Activated CD8-positive, alpha-beta memory T cell treated with anti-CD3 and anti-CD28 coated beads, Interleukin-2, amount 10 ng/mL, durations not matched to agents 7 days and 5 days (primary cell): ENCODE data around the gene CARMIL3. TPM values are rescaled to one million over a fixed set of nuclear protein-coding genes. Genes with fewer than 3 reads are reported as not detected.
A peak's percentile ranks its signal among the peaks of the same experiment; 100 is the strongest.
"Not testable (repeated sequence)": the region's sequence is repeated elsewhere in the genome, so short reads cannot be mapped to it uniquely, and the experiment has no call there.

Source experiments
- ATAC-seq: fragments of 150-1000 bp; cut with Tn5 transposase; one replicate; pipeline ENCODE4 v1.10.0; 2021; ENCODE audit warnings: moderate library complexity
- CTCF ChIA-PET: fragments of 350-600 bp; sonication (Branson Sonifier 250); formaldehyde crosslinking; loops from one replicate; lab custom pipeline; 2021; ENCODE audit warnings: antibody characterized with exemption; lab: Charles Lee
- DNase-seq: peaks from one replicate; pipeline ENCODE4 v3.0.0-alpha.2; 2020
- H3K27ac Mint-ChIP-seq: one replicate; pipeline ENCODE4 v1.8.0; 2021; ENCODE audit warnings: mild to moderate bottlenecking, mixed read lengths
- H3K27me3 Mint-ChIP-seq: one replicate; pipeline ENCODE4 v1.8.0; 2021; ENCODE audit warnings: mixed read lengths
- H3K36me3 Mint-ChIP-seq: one replicate; pipeline ENCODE4 v1.8.0; 2021; ENCODE audit warnings: mild to moderate bottlenecking, mixed read lengths
- H3K4me1 Mint-ChIP-seq: one replicate; pipeline ENCODE4 v1.8.0; 2021; ENCODE audit warnings: mixed read lengths
- H3K4me3 Mint-ChIP-seq: one replicate; pipeline ENCODE4 v1.8.0; 2021; ENCODE audit warnings: mild to moderate bottlenecking, moderate library complexity, mixed read lengths
- H3K9me3 Mint-ChIP-seq: one replicate; pipeline ENCODE4 v1.8.0; 2022; ENCODE audit warnings: low read depth, mixed read lengths
- total RNA-seq, 2 experiments: library from RNA; stranded (reverse); gene quantifications; one replicate each; pipeline ENCODE4 v1.2.3, GENCODE V29; 2021

CARMIL3 gene
- total RNA-seq, 2 experiments from 2014 or later = 2.9 to 3.3 TPM

GRCh38 chr14:24100197-24100981 lies 48.6 kb downstream of the CARMIL3 start:
- Mint-ChIP-seq H3K27me3 (no peaks in the 10 kb centered on the region), H3K36me3 (peaks cover 60% of the 10 kb centered on the region), H3K27ac (no peak overlapping the region), H3K4me1 (peaks cover 16% of the 10 kb centered on the region), H3K4me3 (no peak overlapping the region), H3K9me3 (no peaks in the 10 kb centered on the region)
- ATAC-seq (no peak), DNase-seq (no peak)
- CTCF ChIA-PET = interaction anchor here (10.7 to 12.1 kb wide), 2 partner anchors 5 to 6 kb away, joined by 225 read pairs; partner anchors contain the start of gene PCK2

- Mint-ChIP-seq H3K36me3 (peaks cover 57% of the 10 kb centered on the region), H3K27ac (no peak overlapping the region), H3K4me3 (no peak overlapping the region), H3K27me3 (no peaks in the 10 kb centered on the region), H3K9me3 (no peaks in the 10 kb centered on the region), H3K4me1 (peaks cover 15% of the 10 kb centered on the region)
- ATAC-seq (no peak), DNase-seq (no peak)
- CTCF ChIA-PET = interaction anchor here (1.8 to 10.7 kb wide), 2 partner anchors 6 to 19 kb away, joined by 3 to 225 read pairs; partner anchors contain the start of gene PCK2
These were observed 49.2 kb downstream of the CARMIL3 start for GRCh38 chr14:24100982-24101494.

- H3K4me1 Mint-ChIP-seq = peaks cover 17% of the 10 kb centered on the region
- DNase-seq (no peak), ATAC-seq (no peak)
- no peaks in the 10 kb centered on the region for H3K9me3 Mint-ChIP-seq
- H3K27me3 Mint-ChIP-seq = no peaks in the 10 kb centered on the region
- H3K36me3 Mint-ChIP-seq = peaks cover 49% of the 10 kb centered on the region
- H3K27ac Mint-ChIP-seq = peak overlapping the region; percentile 8
- CTCF ChIA-PET = interaction anchor here (1.0 to 10.7 kb wide), 4 partner anchors 8 to 58 kb away, joined by 3 to 225 read pairs (median 4); partner anchors contain the start of genes IRF9 and PCK2
- no peak overlapping the region for H3K4me3 Mint-ChIP-seq
These were observed 50.7 kb downstream of the CARMIL3 start for GRCh38 chr14:24102357-24103048.

GRCh38 chr14:24103451-24103850 lies 51.6 kb downstream of the CARMIL3 start:
- H3K36me3 Mint-ChIP-seq = peaks cover 44% of the 10 kb centered on the region
- ATAC-seq (no peak), DNase-seq (no peak)
- H3K27me3 Mint-ChIP-seq = no peaks in the 10 kb centered on the region
- no peak overlapping the region for H3K4me3 Mint-ChIP-seq
- no peak overlapping the region for H3K27ac Mint-ChIP-seq
- peaks cover 19% of the 10 kb centered on the region for H3K4me1 Mint-ChIP-seq
- CTCF ChIA-PET = interaction anchor here (10.7 kb wide), 1 partner anchor 9 kb away, joined by 225 read pairs; the partner anchor contains the start of gene PCK2
- no peaks in the 10 kb centered on the region for H3K9me3 Mint-ChIP-seq

GRCh38 chr14:24105609-24106239 lies 53.9 kb downstream of the CARMIL3 start:
- CTCF ChIA-PET = interaction anchor here (0.6 to 10.7 kb wide), 6 partner anchors 11 to 604 kb away, joined by 3 to 225 read pairs (median 4); partner anchors contain the start of genes PCK2 and TINF2
- not testable (repeated sequence) for H3K9me3 Mint-ChIP-seq, H3K4me3 Mint-ChIP-seq, DNase-seq, H3K27me3 Mint-ChIP-seq, ATAC-seq
- Mint-ChIP-seq H3K4me1 (peaks cover 33% of the 10 kb centered on the region), H3K27ac (peak overlapping the region; percentile 18), H3K36me3 (peaks cover 34% of the 10 kb centered on the region)

GRCh38 chr14:24106672-24107271 lies 55.0 kb downstream of the CARMIL3 start:
- no peak overlapping the region for H3K27ac Mint-ChIP-seq
- H3K4me3 Mint-ChIP-seq = no peak overlapping the region
- H3K9me3 Mint-ChIP-seq = no peaks in the 10 kb centered on the region
- ATAC-seq (no peak), DNase-seq (no peak)
- peaks cover 31% of the 10 kb centered on the region for H3K36me3 Mint-ChIP-seq
- peaks cover 36% of the 10 kb centered on the region for H3K4me1 Mint-ChIP-seq
- H3K27me3 Mint-ChIP-seq = no peaks in the 10 kb centered on the region
- CTCF ChIA-PET = interaction anchor here (0.6 to 10.7 kb wide), 11 partner anchors 12 to 603 kb away, joined by 3 to 225 read pairs (median 7); partner anchors contain the start of genes CARMIL3, IRF9, PCK2 and TINF2

GRCh38 chr14:24108336-24108874 lies 56.6 kb downstream of the CARMIL3 start:
- Mint-ChIP-seq H3K27me3 (no peaks in the 10 kb centered on the region), H3K9me3 (no peaks in the 10 kb centered on the region), H3K4me1 (peaks cover 36% of the 10 kb centered on the region), H3K36me3 (peaks cover 18% of the 10 kb centered on the region), H3K27ac (peak overlapping the region; percentile 98), H3K4me3 (peak overlapping the region; percentile 17)
- no peak for ATAC-seq
- CTCF ChIA-PET = interaction anchor here (0.7 to 10.7 kb wide), 35 partner anchors 13 to 519 kb away, joined by 3 to 225 read pairs (median 4); partner anchors contain the start of genes CARMIL3, DHRS4L2, EMC9 and IRF9
- no peak for DNase-seq

GRCh38 chr14:24110060-24110459 lies 58.3 kb downstream of the CARMIL3 start:
- no peak overlapping the region for H3K4me3 Mint-ChIP-seq
- peaks cover 36% of the 10 kb centered on the region for H3K4me1 Mint-ChIP-seq
- H3K27me3 Mint-ChIP-seq = no peaks in the 10 kb centered on the region
- H3K9me3 Mint-ChIP-seq = no peaks in the 10 kb centered on the region
- DNase-seq = no peak
- H3K27ac Mint-ChIP-seq = peak overlapping the region; percentile 98
- H3K36me3 Mint-ChIP-seq = peaks cover 4% of the 10 kb centered on the region
- CTCF ChIA-PET = interaction anchor here (0.7 to 10.7 kb wide), 11 partner anchors 15 to 198 kb away, joined by 3 to 225 read pairs (median 8); partner anchors contain the start of genes CIDEB, DHRS4, EMC9 and IRF9
- ATAC-seq = no peak

- H3K9me3 Mint-ChIP-seq = no peaks in the 10 kb centered on the region
These were observed 58.7 kb downstream of the CARMIL3 start for GRCh38 chr14:24110523-24110922.

GRCh38 chr14:24113379-24113800 lies 61.6 kb downstream of the CARMIL3 start:
- Mint-ChIP-seq H3K36me3 (peaks cover 19% of the 10 kb centered on the region), H3K4me1 (peaks cover 39% of the 10 kb centered on the region), H3K4me3 (peak overlapping the region; percentile 99), H3K9me3 (no peaks in the 10 kb centered on the region), H3K27me3 (no peaks in the 10 kb centered on the region), H3K27ac (peak overlapping the region; percentile 100)
- CTCF ChIA-PET = interaction anchor here (1.0 to 5.3 kb wide), 9 partner anchors 20 to 157 kb away, joined by 4 to 52 read pairs (median 8); partner anchors contain the start of genes CARMIL3, EMC9, IRF9 and PCK2
- ATAC-seq (no peak), DNase-seq (no peak)

More at GRCh38 chr14:24110523-24110922, 58.7 kb downstream of the CARMIL3 start:
- H3K4me3 Mint-ChIP-seq = no peak overlapping the region
- peaks cover 40% of the 10 kb centered on the region for H3K4me1 Mint-ChIP-seq
- H3K36me3 Mint-ChIP-seq = peaks cover 3% of the 10 kb centered on the region
- no peak for DNase-seq
- ATAC-seq = no peak
- H3K27ac Mint-ChIP-seq = peak overlapping the region; percentile 14
- CTCF ChIA-PET = interaction anchor here (1.3 to 10.7 kb wide), 8 partner anchors 16 to 198 kb away, joined by 4 to 225 read pairs (median 16); partner anchors contain the start of genes CIDEB, IRF9, PCK2 and PSME1
- no peaks in the 10 kb centered on the region for H3K27me3 Mint-ChIP-seq

- peak; percentile 90 for DNase-seq
- Mint-ChIP-seq H3K27ac (peak overlapping the region; percentile 100), H3K27me3 (no peaks in the 10 kb centered on the region), H3K4me1 (peaks cover 36% of the 10 kb centered on the region), H3K9me3 (no peaks in the 10 kb centered on the region), H3K36me3 (peaks cover 25% of the 10 kb centered on the region), H3K4me3 (peak overlapping the region; percentile 99)
- ATAC-seq = no peak
- CTCF ChIA-PET = interaction anchor here (0.5 to 5.3 kb wide), 23 partner anchors 10 to 1132 kb away, joined by 3 to 52 read pairs (median 4); partner anchors contain the start of genes AJUBA, CARMIL3, EMC9 and IRF9
These were observed 62.2 kb downstream of the CARMIL3 start for GRCh38 chr14:24113801-24114531.
